Ureter (tissue), 1 donor: ENCODE results near the gene TMEM94. TPM values are rescaled to one million over a fixed set of nuclear protein-coding genes. Genes with fewer than 3 reads are reported as not detected.
"Not testable (repeated sequence)": the region's sequence is repeated elsewhere in the genome, so short reads cannot be mapped to it uniquely, and the experiment has no call there.

Experiments used
- DNase-seq: peaks from one replicate; pipeline ENCODE4 v3.0.0-alpha.2; 2020; ENCODE audit warnings: low spot score
- total RNA-seq: library from RNA; stranded (reverse); gene quantifications from one replicate; pipeline ENCODE4 v1.2.4, GENCODE V29; 2023
- donor health status: DM: yes; HTN: yes; CAD: no.

TMEM94 gene
- total RNA-seq, 1 donor from 2014 or later, result 73.2 TPM

- DNase-seq, result not testable (repeated sequence)
Measured at GRCh38 chr17:75445896-75446295, 10.5 kb upstream of the TMEM94 start.

DNA sequence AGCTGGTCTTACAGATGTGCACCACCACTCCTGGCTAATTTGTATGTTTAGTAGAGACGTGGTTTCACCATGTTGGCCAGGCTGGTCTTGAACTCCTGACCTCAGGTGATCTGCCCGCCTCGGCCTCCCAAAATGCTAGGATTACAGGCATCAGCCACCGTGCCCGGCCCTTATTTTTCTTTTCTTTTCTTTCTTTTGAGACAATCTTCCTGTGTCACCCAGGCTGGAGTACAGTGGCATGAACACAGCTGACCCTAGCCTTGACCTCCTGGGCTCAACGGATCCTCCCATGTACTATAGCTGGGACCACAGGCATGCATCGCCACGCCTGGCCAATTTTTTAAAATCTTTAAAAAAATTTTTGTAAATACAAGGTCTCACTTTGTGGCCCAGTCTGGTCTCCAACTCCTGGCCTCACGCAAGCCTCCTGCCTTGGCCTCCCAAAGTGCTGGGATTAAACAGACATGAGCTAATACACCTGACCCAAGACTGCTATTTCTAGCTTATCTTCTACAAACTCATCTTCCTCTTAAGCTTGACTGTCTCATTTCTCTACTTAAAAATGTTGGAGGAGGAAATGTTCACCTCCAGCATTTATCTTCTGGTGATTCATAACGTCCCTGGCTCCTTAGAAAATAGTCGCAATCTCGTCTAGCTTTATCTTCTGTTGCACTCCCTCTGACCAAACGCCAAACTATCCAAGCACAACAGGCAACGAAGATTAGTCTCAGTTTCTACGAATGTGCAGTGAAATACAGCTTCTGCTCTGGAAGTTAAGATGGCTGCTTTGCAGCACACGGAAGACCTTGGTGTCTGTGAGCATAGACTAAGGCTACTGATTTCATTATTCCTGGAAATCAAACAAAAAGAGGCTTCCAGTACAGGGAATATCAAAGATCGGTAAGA lies 8.2 kb upstream of the TMEM94 start:
- no peak for DNase-seq

DNA sequence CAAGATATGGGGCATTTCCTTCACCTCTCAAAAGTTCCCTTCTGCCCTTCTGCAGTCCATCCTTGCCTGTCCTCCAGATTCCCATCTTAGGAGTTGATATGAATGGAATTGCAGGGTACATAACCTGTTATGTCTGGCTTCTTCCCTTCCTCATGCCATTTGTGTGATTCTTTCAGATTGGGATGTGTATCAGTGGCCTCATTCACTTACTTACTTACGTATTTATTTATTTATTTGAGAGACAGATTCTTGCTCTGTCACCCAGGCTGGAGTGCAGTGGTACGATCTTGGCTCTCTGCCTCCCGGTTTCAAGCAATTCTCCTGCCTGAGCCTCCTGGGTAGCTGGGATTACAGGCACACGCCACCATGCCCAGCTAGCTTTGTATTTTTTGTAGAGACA lies 6.2 kb upstream of the TMEM94 start:
- DNase-seq, result no peak

DNA sequence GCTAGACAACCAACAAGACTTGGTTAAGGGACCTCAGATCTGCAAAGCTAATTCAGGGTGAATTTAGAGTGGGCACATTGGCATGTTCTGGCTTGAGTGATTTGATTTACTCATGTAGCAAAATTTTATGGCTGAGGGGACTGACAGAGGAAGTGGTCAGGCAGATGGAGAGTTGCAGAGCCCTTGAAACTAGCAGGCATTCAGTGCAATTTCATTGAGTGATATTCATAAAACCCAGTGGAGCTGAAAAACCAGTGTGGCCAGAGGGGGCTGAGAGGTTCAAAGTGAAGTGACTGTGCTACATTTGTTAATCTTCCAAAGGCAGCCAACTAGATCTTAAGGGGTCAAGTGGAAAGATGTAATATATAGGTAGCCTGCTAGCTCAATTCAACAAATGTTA lies 2.2 kb upstream of the TMEM94 start:
- no peak for DNase-seq

DNA sequence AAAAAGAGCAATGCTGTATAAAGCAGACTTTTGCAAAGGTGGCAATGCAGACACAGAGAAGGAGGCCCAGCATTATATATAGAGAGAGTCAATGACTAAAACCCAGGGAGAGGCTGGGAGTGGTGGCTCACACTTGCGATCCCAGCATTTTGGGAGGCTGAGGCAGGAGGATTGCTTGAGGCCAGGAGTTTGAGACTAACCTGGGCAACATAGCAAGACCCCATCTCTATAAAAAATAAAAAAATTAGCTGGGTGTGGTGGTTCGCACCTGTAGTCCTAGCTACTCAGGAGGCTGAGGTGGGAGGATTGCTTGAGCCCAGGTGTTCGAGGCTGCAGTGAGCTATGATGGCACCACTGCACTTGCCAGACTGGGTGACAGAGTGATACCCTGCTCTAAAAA lies 1.8 kb upstream of the TMEM94 start:
- DNase-seq, result not testable (repeated sequence)

GRCh38 chr17:75456039-75456416 lies 407 bp upstream of the TMEM94 start:
- DNase-seq, result no peak

DNA sequence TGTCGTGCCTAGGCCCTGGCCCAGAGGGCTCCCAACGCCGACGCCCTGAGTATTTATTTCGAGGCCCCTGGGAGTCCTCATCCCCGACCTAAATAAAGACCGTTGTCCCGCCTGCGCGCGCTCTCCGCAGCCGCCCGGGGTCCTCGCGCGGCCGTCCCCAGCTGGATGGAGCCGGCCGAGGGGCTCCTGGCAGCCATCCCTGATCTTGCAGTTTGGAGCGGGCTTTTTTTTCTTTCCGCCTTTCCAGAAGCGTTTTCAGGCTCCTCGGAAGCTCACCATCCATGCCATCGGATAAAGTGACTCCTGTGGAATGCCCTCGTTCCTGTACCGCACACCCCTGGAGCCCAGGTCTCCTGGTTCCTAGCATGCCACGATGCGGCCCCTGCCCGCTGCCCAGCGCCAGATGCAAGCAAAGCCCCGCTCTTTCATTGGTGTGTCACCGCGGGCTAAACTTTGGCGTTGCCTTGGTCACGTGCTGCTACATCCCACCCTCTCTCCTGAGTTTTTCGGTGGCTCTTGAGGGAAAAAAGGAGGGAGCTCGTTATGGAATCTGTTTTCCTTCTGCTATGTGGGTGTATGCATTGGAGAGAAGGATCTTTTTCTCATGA lies 716 bp downstream of the TMEM94 start:
- no peak for DNase-seq

DNA sequence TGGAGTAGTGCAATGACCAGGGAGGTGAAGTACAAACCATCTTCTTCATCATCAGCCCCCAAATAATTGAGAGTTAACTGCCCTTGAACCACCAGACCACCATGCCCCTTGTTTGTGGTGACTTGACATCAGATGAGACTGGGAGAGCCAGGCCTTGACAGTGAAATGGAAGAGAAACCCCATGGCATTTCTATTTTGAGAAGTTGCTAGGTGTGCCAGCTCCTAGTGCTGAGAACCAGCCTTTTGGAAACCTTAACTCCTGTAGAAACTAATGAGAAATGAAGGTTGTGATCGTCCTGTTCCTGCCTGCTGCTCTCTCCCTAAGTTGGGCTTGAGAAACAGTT lies 2.8 kb downstream of the TMEM94 start:
- no peak for DNase-seq

DNA sequence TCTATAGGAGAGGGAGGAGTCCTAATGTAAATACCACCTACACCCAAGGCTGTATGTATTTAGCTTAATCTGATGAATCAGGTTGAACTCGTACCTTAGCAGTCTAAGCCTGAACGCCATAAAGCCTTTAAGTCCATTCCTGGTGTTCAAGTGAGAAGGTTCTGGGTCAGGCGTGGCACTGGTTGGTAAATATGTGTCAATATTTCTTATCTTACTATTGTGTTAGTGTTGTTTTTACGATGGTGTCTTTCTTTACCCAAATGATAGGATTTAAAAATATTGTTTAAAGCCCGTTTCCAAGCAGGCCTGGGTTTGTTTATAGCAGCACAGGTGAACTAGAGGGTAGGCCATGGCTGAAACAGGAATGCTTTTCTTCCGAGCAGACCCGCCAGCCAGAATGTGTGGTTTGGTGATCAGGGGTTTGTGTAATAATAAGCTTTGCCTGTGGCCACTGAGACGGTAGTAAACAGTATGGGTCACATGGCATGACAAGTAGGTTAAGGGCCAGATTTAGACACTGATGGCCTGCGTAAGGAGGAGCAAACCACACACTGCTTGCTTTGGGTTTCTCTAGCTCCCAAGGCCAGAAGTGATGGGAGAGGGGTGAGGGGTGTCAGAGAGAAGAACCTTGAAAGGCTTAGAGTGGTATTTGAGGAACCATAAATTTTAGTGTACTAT lies 3.3 kb downstream of the TMEM94 start:
- DNase-seq, result no peak

DNA sequence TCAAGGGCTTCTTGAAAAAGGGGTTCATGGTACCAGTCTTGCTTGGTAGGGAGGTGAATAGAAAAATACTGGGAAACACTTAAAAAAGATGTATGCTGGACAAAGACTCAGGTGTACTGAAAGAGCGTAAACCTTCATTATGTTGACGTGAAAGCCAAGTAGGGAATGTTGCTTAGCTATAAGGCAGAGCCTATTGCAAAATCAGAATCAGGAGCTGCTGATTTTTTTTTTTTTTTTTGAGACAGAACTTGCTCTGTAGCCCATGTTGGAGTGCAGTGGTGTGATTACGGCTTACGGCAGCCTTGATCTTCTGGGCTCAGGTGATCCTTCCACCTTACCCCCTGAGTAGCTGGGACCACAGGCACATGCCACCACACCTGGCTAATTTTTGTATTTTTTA lies 3.9 kb downstream of the TMEM94 start:
- no peak for DNase-seq

- no peak for DNase-seq
Measured at GRCh38 chr17:75463603-75464002, 7.2 kb downstream of the TMEM94 start.

DNA sequence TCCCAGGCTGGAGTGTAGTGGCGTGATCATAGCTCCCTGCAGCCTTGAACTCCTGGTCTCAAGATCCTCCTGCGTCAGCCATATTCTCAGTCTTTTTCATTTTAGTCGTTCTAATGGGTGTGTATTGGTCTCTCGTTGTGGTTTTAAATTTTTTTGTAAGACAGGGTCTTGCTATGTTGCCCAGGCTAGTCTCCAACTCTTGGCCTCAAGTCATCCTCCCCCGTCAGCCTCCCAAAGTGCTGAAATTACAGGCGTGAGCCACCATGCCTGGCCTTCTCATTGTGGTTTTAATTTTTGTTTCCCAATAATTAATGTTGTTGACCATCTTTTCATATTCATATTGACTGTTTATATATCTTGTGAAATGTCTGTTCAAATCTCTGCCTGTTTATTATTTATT lies 8.6 kb downstream of the TMEM94 start:
- no peak for DNase-seq

GRCh38 chr17:75468291-75468754 lies 11.9 kb downstream of the TMEM94 start:
- DNase-seq, result no peak

DNA sequence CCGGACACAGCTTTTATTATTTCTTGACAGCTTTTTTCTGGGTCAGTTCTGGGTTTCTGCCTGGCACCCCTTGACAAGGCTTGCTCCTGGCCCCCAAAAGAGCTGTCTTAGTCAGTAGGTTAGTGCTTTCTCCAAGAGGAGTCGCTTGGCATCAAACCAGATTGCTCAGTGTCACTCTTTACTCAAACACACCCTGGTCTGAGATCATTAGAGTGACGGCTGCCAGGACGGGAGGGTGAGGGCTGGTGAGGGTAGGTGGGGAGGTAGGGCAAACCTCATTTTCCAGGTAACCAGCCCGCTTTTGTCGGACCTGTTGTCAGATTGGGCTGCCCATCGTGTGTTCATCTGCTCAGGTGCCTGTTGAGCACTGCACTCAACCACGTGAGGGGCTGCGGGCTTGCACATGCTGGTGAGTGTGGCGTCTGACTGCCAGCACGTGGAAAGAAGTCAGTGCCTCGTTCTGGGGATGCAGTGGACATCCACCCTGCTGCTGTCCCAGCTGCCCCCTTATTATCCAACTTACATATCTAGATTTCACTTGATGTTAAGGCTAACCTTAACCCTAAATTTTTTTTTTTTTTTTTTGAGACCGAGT lies 12.4 kb downstream of the TMEM94 start:
- DNase-seq, result no peak

- no peak for DNase-seq
Measured at GRCh38 chr17:75471207-75471606, 14.8 kb downstream of the TMEM94 start.

- no peak for DNase-seq
Measured at GRCh38 chr17:75472119-75472518, 15.7 kb downstream of the TMEM94 start.

- no peak for DNase-seq
Measured at GRCh38 chr17:75473246-75473645, 16.8 kb downstream of the TMEM94 start.

- no peak for DNase-seq
Measured at GRCh38 chr17:75474736-75475135, 18.3 kb downstream of the TMEM94 start.

DNA sequence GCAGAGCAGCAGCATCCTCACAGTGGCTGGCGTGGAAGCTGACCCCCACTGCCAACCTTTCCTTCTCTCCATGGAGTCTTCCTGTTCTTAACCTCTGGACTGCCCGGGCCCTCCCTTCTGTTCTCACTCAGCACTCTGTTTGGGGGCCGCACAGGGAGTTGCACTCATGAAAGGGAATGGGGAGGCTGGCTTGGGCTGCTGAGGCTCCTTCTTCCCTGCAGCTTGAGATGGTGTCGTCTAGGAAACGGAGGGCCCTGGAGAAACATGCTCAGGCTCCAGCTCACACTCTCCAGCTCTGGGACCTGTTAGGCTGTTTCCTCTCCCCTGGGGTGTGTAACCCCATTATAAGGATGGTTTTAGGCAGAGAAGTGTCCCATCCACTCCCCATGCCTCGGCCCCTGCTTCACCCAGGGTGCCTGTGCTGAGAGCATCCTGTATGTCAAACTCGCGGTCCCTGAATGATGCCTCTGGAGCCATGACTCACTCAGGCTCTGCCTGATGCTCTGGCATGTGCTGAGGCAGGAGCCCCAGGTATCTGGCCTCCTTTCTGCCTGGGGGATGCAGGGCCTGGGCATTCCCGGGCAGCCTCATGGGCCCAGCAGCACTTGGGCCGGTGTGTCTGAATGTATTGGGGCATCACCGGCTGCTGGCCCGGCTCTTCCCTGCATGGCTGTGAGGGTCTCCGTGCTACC lies 18.9 kb downstream of the TMEM94 start:
- no peak for DNase-seq

GRCh38 chr17:75475851-75476250 lies 19.4 kb downstream of the TMEM94 start:
- DNase-seq, result no peak

DNA sequence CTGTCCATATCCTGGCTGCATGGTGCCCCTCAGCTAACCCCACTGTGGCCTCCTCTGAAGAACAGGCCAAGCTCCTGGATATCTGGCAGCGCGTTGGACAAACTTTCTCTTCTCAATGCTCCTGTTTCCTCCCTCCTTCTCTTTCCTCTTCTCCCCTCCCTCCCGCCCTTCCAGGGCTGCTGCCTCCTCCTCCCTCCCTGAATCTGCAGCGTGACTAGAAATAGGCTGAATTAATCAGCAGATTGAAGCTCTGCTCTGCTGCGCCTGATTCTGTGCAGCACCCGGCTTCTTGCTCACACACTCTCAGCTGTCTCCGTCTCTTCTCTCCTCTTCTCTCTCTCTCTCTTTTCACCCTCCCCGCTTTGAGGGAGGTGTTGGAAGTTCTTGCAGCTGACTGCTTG lies 19.8 kb downstream of the TMEM94 start:
- DNase-seq, result no peak
